Activated CD8-positive, alpha-beta memory T cell treated with anti-CD3 and anti-CD28 coated beads, Interleukin-2, amount 50 U/mL, for 4 hours (primary cell): ENCODE data around the gene ERBB4.

Experiments used
- DNase-seq: peaks from one replicate; pipeline ENCODE4 v3.0.0-alpha.2; 2020

Gene ERBB4

DNA sequence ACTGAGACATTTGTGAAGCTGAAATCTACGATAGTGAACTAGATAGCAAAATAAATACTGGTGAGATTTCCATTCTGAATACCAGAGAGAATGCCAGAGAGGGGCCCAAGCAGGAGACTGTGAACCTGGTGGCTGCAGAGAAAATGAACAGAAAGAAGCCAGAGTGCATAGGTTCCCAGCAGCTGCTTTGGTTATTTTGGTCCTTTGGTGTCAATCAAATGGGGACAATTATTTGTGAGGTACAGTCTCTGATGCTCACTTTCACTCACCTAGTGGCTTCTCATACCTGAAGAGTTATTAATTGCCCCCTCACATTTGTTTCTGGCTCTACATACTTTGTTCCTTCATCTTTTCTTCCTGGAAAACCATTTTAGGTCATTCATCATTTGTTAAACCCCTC, 1170.1 kb downstream of the ERBB4 start:
- DNase-seq: no peak

DNA sequence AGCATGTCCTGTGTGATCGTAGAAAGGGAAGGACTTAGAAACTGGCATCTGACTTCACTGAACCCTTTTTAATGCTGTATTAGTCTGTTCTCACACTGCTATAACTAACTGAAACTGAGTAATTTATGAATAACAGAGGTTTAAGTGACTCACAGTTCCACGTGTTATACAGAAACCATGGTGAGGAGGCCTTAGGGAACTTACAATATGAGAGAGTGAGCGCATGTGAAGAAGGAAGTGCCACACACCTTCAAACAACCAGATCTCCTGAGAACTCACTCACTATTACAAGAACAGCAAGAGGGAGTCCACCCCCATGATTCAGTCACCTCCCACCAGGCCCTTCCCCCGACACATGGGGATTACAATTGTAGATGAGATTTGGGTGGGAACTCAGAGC, 1170.9 kb downstream of the ERBB4 start:
- no peak for DNase-seq

DNA sequence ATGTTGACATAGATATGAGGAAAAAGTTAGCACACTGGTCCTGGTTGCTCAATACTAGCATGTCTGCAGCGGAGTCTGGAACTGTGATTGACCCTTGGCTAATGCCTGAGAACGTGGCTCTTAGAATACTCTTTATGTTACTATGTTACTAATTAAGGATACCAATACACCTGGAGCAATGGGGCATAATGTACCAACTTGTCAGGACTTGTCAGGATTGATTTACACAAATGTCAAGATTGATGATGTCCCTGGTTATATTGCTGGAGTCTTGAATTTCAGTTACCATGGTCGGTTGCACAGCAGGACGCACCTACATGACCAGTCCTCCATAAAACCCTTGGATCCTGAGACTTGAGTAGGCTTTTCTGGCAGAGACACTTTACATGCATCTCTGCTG, 1171.3 kb downstream of the ERBB4 start:
- no peak for DNase-seq

DNA sequence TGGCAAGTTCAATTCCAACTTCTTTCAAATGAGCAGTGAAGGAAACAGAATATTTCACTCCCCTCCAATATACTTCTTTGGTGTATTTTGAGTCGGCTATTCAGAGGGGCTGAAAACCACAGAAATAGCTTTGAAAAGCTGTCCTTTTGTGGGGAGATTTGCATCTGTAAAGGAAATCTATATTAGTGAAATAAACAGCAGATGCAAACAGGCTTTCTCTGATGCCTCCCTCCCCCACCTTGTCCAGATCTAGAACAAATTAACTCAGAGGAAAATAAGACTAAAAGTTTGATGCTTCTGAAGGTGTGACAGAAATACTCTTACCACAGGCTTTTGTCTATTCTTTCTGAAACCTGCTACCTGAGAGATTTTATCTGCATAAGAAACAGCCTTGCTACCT, 1173.7 kb downstream of the ERBB4 start:
- no peak for DNase-seq

DNA sequence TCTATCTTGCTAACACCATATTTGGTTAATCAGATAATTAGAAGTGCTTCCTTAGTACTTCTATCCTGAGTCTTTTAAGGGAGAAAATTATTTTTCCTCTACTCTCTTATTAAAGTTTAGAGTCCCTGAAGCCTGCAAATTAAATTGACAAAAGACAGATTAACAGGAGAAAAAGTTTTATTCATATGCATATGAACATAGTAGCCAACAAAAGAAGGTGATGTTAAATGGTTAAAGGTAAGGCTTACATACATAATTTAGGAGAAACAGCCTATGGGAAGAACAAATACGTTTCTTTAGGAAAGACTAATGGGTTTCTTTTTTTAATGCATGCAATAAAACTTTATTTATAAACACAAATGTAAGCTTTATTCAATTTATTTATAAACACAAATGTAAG, 1177.2 kb downstream of the ERBB4 start:
- DNase-seq: no peak

DNA sequence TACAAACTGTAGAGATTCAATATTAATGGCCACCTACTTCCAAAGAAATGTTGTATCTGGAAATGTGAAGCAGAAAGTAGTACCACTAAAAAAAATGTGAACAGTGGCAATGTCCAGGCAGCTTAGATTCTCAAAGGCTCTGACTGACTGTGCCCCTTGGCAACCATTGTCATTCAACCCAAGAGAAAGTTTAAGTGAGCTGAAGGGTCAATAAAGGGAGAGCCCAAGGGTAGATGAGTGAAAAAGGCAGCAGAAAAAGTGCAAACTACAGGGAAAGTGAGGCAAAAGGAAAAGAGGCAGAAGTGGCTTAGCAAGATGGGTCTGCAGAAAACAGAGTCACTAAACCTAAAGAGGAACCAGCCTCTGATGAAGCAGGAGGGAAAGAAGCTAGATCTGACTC, 1179.3 kb downstream of the ERBB4 start:
- no peak for DNase-seq

DNA sequence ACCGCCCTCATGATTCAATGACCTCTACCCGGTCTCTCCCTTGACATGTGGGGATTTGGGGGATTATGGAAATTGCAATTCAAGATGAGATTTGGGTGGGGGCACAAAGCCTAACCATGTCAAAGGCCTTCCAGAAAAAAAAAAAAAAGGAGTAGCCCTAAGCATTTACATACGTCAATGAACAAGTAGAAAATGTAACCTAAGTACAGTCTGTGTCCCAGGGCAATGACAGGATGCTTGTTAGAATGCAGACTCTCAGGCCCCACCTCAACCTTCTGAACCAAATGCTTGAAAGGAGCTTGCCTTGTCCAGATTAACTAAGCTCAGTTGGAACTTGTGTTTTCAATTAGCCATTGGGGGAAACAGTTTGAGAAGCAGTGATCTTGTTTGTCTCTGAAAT, 1180.1 kb downstream of the ERBB4 start:
- no peak for DNase-seq

DNA sequence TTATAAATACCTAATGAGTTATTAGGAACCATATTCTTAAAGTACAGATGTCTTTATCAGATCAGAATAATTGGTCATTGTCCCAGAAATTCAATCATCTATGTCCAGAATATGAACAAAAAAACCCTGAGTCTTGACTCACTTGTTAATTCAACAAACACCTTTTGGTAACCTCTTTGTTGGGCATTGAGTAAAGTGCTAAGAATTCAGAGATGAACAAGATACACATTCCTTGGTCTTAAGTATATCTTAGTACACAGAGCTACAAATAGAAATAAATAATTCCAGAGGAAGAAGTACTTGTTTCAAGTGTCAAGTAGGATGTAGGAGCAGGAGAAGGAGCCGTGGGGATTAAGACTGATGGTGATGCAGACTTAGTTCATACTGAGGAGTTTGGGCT, 1184.1 kb downstream of the ERBB4 start:
- DNase-seq: no peak

DNA sequence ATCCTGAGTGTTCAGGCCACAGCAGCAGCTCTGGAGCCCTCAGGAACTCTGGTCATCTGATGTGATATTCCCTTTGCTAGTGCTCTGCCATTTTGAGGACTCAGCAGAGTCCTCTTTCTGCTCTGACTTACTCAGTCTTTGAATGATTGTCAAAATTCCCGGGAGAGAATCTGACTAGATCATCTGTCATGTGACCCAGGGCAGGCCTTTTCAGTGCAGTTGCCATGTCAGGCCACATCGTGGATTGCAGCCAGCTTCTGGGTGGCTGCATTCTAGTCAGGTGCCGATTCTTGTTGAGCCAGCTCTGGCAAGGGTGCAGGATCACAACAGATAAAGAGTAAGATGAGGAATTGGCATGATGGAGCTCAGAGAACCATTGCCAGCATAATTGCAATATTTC, 1186.6 kb downstream of the ERBB4 start:
- no peak for DNase-seq

DNA sequence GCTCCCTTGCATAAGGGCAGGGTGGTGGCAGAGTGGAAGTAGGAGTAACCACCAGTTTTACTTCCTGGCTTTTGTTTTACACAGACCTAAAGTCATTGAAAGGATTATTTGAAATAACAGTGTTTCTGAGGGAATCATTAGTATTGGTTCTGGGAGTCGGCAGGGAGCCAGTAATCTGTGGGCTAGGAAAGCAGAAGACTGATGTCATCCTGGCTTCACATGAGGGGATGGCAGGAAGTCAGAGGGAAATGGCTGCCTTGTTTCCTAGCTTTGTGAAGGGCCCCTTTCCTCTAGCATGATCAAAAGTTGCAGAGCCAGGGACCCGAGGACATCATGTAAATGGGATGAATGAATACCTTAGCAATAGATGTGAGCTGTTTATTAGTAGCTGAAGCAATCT, 1189.6 kb downstream of the ERBB4 start:
- DNase-seq: no peak

DNA sequence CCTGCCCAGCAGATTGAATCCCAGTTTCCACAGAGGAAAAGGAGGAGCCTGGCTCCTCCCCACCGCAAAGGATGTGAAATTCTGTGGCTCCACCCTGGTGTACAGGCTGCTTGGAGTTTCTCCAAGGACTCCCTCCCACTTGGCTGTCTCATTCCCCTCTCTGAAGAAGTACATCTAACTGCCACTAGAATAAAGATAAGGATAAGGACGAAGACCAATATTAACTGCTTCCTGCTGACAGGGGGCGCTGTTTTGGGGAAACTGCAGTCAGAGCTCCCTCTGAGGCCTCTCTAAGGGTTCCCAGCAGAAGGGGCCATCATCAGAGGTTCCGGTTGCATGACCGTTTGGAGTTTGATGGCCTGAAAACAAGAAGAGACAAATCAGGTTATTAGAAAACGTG, 1191.3 kb downstream of the ERBB4 start:
- no peak for DNase-seq

DNA sequence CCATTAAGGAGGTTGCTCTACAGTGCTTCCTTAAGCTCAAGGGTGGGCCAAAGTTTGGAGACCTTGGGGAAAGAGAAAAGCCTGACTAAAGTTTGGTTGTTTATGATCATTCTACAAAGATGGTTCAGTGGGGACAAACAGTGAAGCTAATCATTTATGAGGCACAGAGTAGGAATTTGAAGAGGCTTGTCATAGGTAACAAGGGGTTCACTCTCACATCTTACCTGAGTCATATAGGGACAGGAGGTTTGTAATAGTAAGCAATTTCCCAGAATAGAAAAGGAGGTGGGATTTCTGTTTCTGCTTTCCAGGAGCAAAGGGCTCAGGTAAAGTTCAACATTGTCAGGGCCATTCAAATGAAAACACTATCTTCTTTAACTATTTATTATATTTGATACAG, 1194.3 kb downstream of the ERBB4 start:
- DNase-seq: no peak

DNA sequence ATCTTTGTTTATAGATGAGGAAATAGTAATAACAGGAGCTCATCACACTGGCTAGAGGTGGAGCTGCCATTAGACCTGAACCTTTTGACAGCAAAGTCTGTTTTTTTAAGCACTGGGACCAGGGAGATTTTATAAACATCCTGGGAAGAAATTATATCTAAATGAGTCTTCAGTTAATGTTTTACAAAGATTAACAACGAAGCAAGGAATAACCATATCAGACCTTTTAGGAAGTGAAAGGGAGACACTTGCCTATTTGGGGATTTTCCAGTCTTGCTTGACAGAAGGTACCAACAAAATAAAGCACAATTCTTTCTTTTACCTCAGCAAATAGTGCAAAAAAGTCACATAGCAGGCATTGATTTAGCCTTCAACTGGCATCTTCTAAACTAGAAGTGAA, 1205.2 kb downstream of the ERBB4 start:
- no peak for DNase-seq

DNA sequence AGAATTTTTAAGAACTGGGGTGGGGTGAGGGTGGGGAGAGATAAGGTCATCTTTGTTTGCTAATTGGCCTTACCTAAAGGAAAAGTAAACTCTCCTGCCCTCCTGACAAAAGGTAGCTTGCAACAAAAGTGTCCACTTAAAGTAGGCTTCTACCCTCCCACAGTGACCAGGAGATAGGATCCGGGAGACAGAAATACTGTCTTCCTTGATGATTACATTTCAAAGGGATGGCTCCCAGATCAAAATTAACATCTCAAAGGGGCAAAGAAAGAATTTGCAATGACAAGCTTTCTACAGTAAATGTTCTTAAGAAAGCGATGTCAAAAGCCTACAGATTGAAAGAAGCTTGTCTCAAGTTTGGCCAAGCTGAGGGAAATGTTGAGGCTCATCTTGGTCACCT, 1206.9 kb downstream of the ERBB4 start:
- no peak for DNase-seq

DNA sequence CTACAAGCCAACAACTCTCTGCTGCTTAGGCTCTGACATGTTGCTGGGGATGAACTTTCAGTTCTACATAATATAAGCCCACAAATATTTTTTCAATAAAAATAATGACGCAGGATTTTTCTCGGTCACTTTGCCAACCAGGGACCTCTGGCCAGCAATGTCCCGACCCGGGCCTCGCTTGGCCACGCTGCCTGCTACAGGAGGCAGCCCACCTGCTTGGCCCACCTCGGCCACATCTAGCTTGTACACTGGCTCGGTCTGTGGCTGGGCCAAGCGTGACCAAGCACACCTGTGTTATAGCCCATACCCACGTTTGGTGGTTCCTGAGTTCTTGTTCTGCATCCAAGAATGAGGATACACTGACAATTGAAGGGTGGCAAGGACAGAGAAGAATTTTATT, 1208.7 kb downstream of the ERBB4 start:
- no peak for DNase-seq

DNA sequence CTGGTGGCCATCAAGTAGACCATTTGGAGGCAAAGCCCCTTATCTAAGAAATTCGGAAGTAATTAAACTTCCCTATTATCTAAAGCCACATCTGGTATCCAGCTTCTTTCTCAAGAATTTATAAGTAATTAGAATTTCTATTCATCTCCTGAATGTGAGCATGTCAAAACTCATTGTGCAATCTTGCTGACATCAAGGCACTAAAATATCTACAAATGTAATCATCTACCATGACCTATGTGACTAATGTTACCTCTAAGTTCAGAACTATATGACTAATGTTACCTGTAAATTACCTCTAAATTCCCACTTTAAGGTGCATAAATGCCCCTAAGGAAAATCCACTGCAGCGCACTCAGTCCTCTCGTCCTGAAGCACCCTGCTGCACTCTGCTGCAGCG, 1209.2 kb downstream of the ERBB4 start:
- no peak for DNase-seq

DNA sequence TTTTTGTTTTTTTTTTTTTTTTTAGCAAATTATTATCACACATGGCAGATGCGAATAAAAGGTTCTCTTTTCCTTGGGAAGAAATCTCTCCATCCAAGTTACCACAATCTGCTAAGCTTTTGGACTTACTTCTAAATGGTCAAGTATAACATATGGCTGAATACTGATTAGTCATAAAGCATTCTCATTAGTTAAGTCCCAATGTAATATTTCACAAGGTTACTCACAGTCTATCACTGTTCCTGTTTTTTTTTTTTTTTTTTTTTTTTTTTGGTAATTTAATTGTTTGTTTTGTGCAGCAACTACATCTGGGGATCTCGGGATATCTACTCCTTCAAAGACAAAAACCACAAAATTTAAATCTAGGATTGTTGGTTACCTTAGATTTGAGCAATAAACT, 1210.5 kb downstream of the ERBB4 start:
- no peak for DNase-seq
